Measurements from ENCODE around the gene PRM3.

PRM3 gene

GRCh38 chr16:11314309-11314894 is 41.0 kb upstream of the PRM3 start:
- Histone ChIP-seq H3K23ac (ENCODE audit: low read length in 2 of 2) (no peak overlapping the region), H3K27me3 (ENCODE audit: control insufficient read depth in 1 of 2, insufficient read depth in 1 of 2, low read length in 2 of 2) (no peaks in the 10 kb centered on the region), H3K79me1 (replicated peaks; ENCODE audit: low read length, poor library complexity, severe bottlenecking) (peaks cover 2% of the 10 kb centered on the region), H2AFZ (ENCODE audit: low read depth, low read length) (no peak overlapping the region), H2BK5ac (ENCODE audit: low read depth, low read length, poor library complexity, severe bottlenecking) (no peak overlapping the region), H3K36me3 (ENCODE audit: control insufficient read depth in 1 of 2, insufficient read depth in 2 of 2, low read depth in 1 of 2, low read length in 2 of 2) (no peaks in the 10 kb centered on the region), H2BK12ac (ENCODE audit: low read length in 2 of 2) (peak overlapping the region in 1 of 2 experiments; percentile 32), H2AK5ac (ENCODE audit: low read length, severe bottlenecking) (peak overlapping the region; percentile 93), H3K9me3 (ENCODE audit: control insufficient read depth, low read length) (no peaks in the 10 kb centered on the region), H3K18ac (ENCODE audit: low read depth in 1 of 2, low read length in 2 of 2) (no peak overlapping the region), H3K14ac (ENCODE audit: low read length in 2 of 2) (no peak overlapping the region), H3K4ac (ENCODE audit: low read depth in 1 of 2, low read length in 2 of 2) (no peak overlapping the region), H3K4me1 (ENCODE audit: control insufficient read depth, insufficient read depth, low read depth, low read length) (peaks cover 53% of the 10 kb centered on the region), H2BK120ac (ENCODE audit: low read depth, low read length) (no peak overlapping the region), H3K4me3 (ENCODE audit: insufficient read depth in 1 of 2, low read depth in 1 of 2, low read length in 2 of 2) (no peak overlapping the region), H4K8ac (ENCODE audit: low read length) (peak overlapping the region; percentile 29), H2BK15ac (ENCODE audit: low read depth, poor library complexity, severe bottlenecking) (no peak overlapping the region), H3K27ac (ENCODE audit: low read length, poor library complexity, severe bottlenecking) (no peak overlapping the region), H4K91ac (ENCODE audit: low read length) (no peak overlapping the region), H3K4me2 (ENCODE audit: low read length, poor library complexity, severe bottlenecking) (no peak overlapping the region), H3K9ac (ENCODE audit: low read length) (no peak overlapping the region)
- 93% methylated on average over 8 of the region's 8 CpGs for WGBS
- DNase-seq, result no peak

DNA sequence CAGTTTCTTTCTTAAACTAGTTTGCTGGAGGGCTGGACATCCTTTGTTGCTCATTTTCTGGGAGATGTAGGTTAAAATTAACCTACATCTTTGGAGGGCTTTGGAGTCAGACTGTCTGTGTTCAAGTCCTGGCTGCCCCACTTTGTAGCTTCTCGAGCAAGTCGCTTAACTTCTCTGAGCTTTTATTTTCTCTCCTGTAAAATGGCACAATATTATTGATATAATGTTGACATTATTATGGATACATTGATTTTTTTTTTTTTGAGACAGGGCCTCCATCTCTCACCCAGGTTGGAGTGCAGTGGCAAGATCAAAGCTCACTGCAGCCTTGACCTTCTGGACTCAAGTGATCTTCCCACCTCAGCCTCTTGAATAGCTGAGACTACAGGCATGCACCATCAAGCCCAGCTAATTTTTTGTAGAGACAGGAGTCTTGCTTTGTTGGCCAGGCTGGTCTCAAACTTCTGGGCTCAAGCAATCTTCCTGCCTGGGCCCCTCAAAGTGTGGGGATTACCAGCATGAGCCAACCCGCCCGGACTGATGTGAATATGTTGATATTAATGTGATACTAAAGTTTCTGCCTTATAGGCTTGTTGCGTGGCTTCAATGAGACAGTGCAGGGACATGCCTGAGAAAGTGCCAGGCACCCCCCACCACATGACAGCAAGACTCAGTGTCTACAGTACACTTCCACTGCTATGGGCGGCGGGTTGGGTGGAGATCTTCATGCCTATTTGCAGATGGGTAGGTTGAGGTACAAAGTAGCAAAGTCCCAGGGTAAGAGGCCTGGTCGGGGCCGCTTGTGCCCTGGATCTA is 40.3 kb upstream of the PRM3 start:
- 97% methylated on average over 7 of the region's 9 CpGs for WGBS
- peak overlapping the region; percentile 33 for H2BK5ac ChIP-seq (ENCODE audit: low read depth, low read length, poor library complexity, severe bottlenecking)
- no peak overlapping the region for H2BK15ac ChIP-seq (ENCODE audit: low read depth, poor library complexity, severe bottlenecking)

DNA sequence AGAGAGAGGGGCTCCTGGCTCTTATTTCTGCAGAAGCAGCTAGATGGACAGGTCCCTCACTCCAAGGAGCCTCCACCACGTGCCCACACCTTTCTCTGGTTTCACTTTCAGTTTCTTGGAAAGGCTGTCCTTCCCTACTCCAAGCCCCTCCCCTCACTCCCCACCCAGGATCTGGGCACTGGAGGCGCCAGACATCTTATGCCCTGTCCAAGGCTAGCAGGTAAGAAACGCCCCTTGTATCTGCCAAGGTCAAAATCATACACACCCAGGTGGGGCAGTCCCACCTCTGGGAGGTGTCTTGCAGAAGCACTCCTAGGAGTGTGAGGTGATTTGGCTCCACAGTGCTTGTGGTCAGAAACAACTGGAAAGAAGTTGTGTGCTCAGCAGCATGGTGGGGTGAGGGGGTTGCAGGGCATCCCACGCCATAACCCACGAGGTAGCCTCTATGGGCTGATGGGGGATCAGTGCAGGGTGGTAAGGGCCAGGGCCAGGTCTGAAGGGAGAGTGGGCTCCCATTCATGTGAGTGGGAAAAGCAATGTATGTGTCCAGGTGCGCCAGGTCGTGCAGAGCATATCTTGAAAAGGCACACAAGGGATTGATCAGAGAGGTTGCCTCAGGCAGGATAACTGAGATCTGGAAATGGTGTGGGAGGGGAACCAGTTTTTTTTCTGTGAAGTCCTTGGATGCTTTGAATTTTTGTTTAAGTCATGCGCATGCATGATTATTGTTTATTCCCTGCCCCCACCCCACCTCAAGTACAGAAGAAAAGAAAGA is 39.5 kb upstream of the PRM3 start:
- H3K79me1 ChIP-seq (replicated peaks; ENCODE audit: low read length, poor library complexity, severe bottlenecking), result no peaks in the 10 kb centered on the region
- H3K14ac ChIP-seq (ENCODE audit: low read length in 2 of 2), result peak overlapping the region in 1 of 2 experiments; percentile 57
- peak overlapping the region; percentile 92 for H2BK15ac ChIP-seq (ENCODE audit: low read depth, poor library complexity, severe bottlenecking)
- peaks cover 59% of the 10 kb centered on the region for H3K4me1 ChIP-seq (ENCODE audit: control insufficient read depth, insufficient read depth, low read depth, low read length)
- H4K8ac ChIP-seq (ENCODE audit: low read length), result peak overlapping the region; percentile 79
- no peak overlapping the region for H2BK120ac ChIP-seq (ENCODE audit: low read depth, low read length)
- peak overlapping the region; percentile 57 to 88 for H2BK12ac ChIP-seq (ENCODE audit: low read length in 2 of 2)
- H3K4me2 ChIP-seq (ENCODE audit: low read length, poor library complexity, severe bottlenecking), result no peak overlapping the region
- no peak overlapping the region for H3K9ac ChIP-seq (ENCODE audit: low read length)
- H3K18ac ChIP-seq (ENCODE audit: low read depth in 1 of 2, low read length in 2 of 2), result peak overlapping the region; percentile 52 to 67
- H2BK5ac ChIP-seq (ENCODE audit: low read depth, low read length, poor library complexity, severe bottlenecking), result peak overlapping the region; percentile 57
- peak; percentile 60 for DNase-seq
- WGBS, result 63% methylated on average over 7 of the region's 8 CpGs
- peak overlapping the region; percentile 78 for H3K27ac ChIP-seq (ENCODE audit: low read length, poor library complexity, severe bottlenecking)
- no peak overlapping the region for H3K4me3 ChIP-seq (ENCODE audit: insufficient read depth in 1 of 2, low read depth in 1 of 2, low read length in 2 of 2)
- H3K4ac ChIP-seq (ENCODE audit: low read depth in 1 of 2, low read length in 2 of 2), result peak overlapping the region; percentile 19 to 35
- no peaks in the 10 kb centered on the region for H3K9me3 ChIP-seq (ENCODE audit: control insufficient read depth, low read length)
- H4K91ac ChIP-seq (ENCODE audit: low read length), result peak overlapping the region; percentile 64
- H3K36me3 ChIP-seq (ENCODE audit: control insufficient read depth in 1 of 2, insufficient read depth in 2 of 2, low read depth in 1 of 2, low read length in 2 of 2), result no peaks in the 10 kb centered on the region
- no peak overlapping the region for H3K23ac ChIP-seq (ENCODE audit: low read length in 2 of 2)
- peak overlapping the region; percentile 99 for H2AK5ac ChIP-seq (ENCODE audit: low read length, severe bottlenecking)
- H3K27me3 ChIP-seq (ENCODE audit: control insufficient read depth in 1 of 2, insufficient read depth in 1 of 2, low read length in 2 of 2), result no peaks in the 10 kb centered on the region
- H2AFZ ChIP-seq (ENCODE audit: low read depth, low read length), result peak overlapping the region; percentile 46

More for the DNA sequence above, 40.3 kb upstream of the PRM3 start:
- peak overlapping the region in 1 of 2 experiments; percentile 32 for H2BK12ac ChIP-seq (ENCODE audit: low read length in 2 of 2)
- H3K27ac ChIP-seq (ENCODE audit: low read length, poor library complexity, severe bottlenecking), result peak overlapping the region; percentile 78
- H3K79me1 ChIP-seq (replicated peaks; ENCODE audit: low read length, poor library complexity, severe bottlenecking), result no peaks in the 10 kb centered on the region
- no peaks in the 10 kb centered on the region for H3K36me3 ChIP-seq (ENCODE audit: control insufficient read depth in 1 of 2, insufficient read depth in 2 of 2, low read depth in 1 of 2, low read length in 2 of 2)
- no peak overlapping the region for H3K4me3 ChIP-seq (ENCODE audit: insufficient read depth in 1 of 2, low read depth in 1 of 2, low read length in 2 of 2)
- H3K9ac ChIP-seq (ENCODE audit: low read length), result no peak overlapping the region
- H2AFZ ChIP-seq (ENCODE audit: low read depth, low read length), result no peak overlapping the region
- peaks cover 51% of the 10 kb centered on the region for H3K4me1 ChIP-seq (ENCODE audit: control insufficient read depth, insufficient read depth, low read depth, low read length)
- H4K91ac ChIP-seq (ENCODE audit: low read length), result no peak overlapping the region
- DNase-seq, result no peak
- H4K8ac ChIP-seq (ENCODE audit: low read length), result no peak overlapping the region
- H3K18ac ChIP-seq (ENCODE audit: low read depth in 1 of 2, low read length in 2 of 2), result no peak overlapping the region
- no peak overlapping the region for H3K14ac ChIP-seq (ENCODE audit: low read length in 2 of 2)
- H2AK5ac ChIP-seq (ENCODE audit: low read length, severe bottlenecking), result peak overlapping the region; percentile 93
- no peak overlapping the region for H3K4ac ChIP-seq (ENCODE audit: low read depth in 1 of 2, low read length in 2 of 2)
- H3K23ac ChIP-seq (ENCODE audit: low read length in 2 of 2), result no peak overlapping the region
- H2BK120ac ChIP-seq (ENCODE audit: low read depth, low read length), result no peak overlapping the region
- H3K4me2 ChIP-seq (ENCODE audit: low read length, poor library complexity, severe bottlenecking), result no peak overlapping the region
- H3K27me3 ChIP-seq (ENCODE audit: control insufficient read depth in 1 of 2, insufficient read depth in 1 of 2, low read length in 2 of 2), result no peaks in the 10 kb centered on the region
- H3K9me3 ChIP-seq (ENCODE audit: control insufficient read depth, low read length), result no peaks in the 10 kb centered on the region

Measured in mesenchymal stem cell (in vitro differentiated cells and primary cell).